ENCODE measurements around the gene LAMA5. TPM values are rescaled to one million over a fixed set of nuclear protein-coding genes. Genes with fewer than 3 reads are reported as not detected.

Gene LAMA5
- total and polyA plus RNA-seq, 4 donors = 116 to 315 (median 244) TPM

GRCh38 chr20:62267543-62267942, 99.6 kb downstream of the LAMA5 start:
- Histone ChIP-seq H3K4me1 (ENCODE audit: control insufficient read depth in 5 of 5, insufficient read depth in 5 of 5, low read length in 5 of 5) (peaks cover 0 to 2% (median 0%) of the 10 kb centered on the region in 5 donors), H3K9me3 (ENCODE audit: control insufficient read depth in 4 of 4, insufficient read depth in 3 of 4, low read length in 3 of 4) (peaks cover 0 to 4% (median 0%) of the 10 kb centered on the region in 4 donors), H3K9ac (ENCODE audit: insufficient read depth in 1 of 2, low read length in 2 of 2) (no peak overlapping the region), H3K4me3 (no peak overlapping the region), H3K27ac (ENCODE audit: low read depth in 1 of 2, low read length in 1 of 2) (no peak overlapping the region), H3K36me3 (ENCODE audit: control insufficient read depth in 4 of 4, insufficient read depth in 4 of 4, low read length in 4 of 4) (peaks cover 6 to 45% (median 21%) of the 10 kb centered on the region in 4 donors), H3K27me3 (ENCODE audit: control insufficient read depth in 3 of 3, insufficient read depth in 3 of 3, low read length in 2 of 3) (no peaks in the 10 kb centered on the region)
- TF ChIP-seq CTCF (IDR thresholded peaks at IDR 0.05; ENCODE audit: control extremely low read depth, extremely low read depth) = no peak
- WGBS, 2 donors = 88 to 90% methylated on average over 10 of the region's 10 CpGs
- ATAC-seq (ENCODE audit: insufficient read depth, low FRiP score) = no peak
- no peak for DNase-seq

- no peak for ATAC-seq (ENCODE audit: insufficient read depth, low FRiP score)
- Histone ChIP-seq H3K27ac (ENCODE audit: low read depth in 1 of 2, low read length in 1 of 2) (no peak overlapping the region), H3K36me3 (ENCODE audit: control insufficient read depth in 4 of 4, insufficient read depth in 4 of 4, low read length in 4 of 4) (peaks cover 6 to 45% (median 21%) of the 10 kb centered on the region in 4 donors), H3K9ac (ENCODE audit: insufficient read depth in 1 of 2, low read length in 2 of 2) (no peak overlapping the region), H3K27me3 (ENCODE audit: control insufficient read depth in 3 of 3, insufficient read depth in 3 of 3, low read length in 2 of 3) (no peaks in the 10 kb centered on the region), H3K4me1 (ENCODE audit: control insufficient read depth in 5 of 5, insufficient read depth in 5 of 5, low read length in 5 of 5) (peaks cover 0 to 2% (median 0%) of the 10 kb centered on the region in 5 donors), H3K4me3 (no peak overlapping the region), H3K9me3 (ENCODE audit: control insufficient read depth in 4 of 4, insufficient read depth in 3 of 4, low read length in 3 of 4) (peaks cover 0 to 4% (median 0%) of the 10 kb centered on the region in 4 donors)
- no peak for TF ChIP-seq CTCF (IDR thresholded peaks at IDR 0.05; ENCODE audit: control extremely low read depth, extremely low read depth)
- no peak for DNase-seq
- 96 to 97% methylated on average over 13 of the region's 13 CpGs for WGBS, 2 donors
Measured at GRCh38 chr20:62266851-62267250, 100.3 kb downstream of the LAMA5 start.

GRCh38 chr20:62266340-62266739, 100.8 kb downstream of the LAMA5 start:
- Histone ChIP-seq H3K36me3 (ENCODE audit: control insufficient read depth in 4 of 4, insufficient read depth in 4 of 4, low read length in 4 of 4) (peaks cover 6 to 43% (median 23%) of the 10 kb centered on the region in 4 donors), H3K27ac (ENCODE audit: low read depth in 1 of 2, low read length in 1 of 2) (no peak overlapping the region), H3K4me3 (no peak overlapping the region), H3K27me3 (ENCODE audit: control insufficient read depth in 3 of 3, insufficient read depth in 3 of 3, low read length in 2 of 3) (no peaks in the 10 kb centered on the region), H3K9ac (ENCODE audit: insufficient read depth in 1 of 2, low read length in 2 of 2) (no peak overlapping the region), H3K9me3 (ENCODE audit: control insufficient read depth in 4 of 4, insufficient read depth in 3 of 4, low read length in 3 of 4) (peaks cover 0 to 4% (median 0%) of the 10 kb centered on the region in 4 donors), H3K4me1 (ENCODE audit: control insufficient read depth in 5 of 5, insufficient read depth in 5 of 5, low read length in 5 of 5) (peaks cover 0 to 2% (median 0%) of the 10 kb centered on the region in 5 donors)
- 92 to 95% methylated on average over 10 of the region's 10 CpGs for WGBS, 2 donors
- DNase-seq (no peak), ATAC-seq (ENCODE audit: insufficient read depth, low FRiP score) (no peak)
- no peak for TF ChIP-seq CTCF (IDR thresholded peaks at IDR 0.05; ENCODE audit: control extremely low read depth, extremely low read depth)

- 97 to 100% methylated on average over 1 of the region's 1 CpG for whole genome bisulfite sequencing, 2 donors
- Histone ChIP-seq H3K4me1 (ENCODE audit: control insufficient read depth in 5 of 5, insufficient read depth in 5 of 5, low read length in 5 of 5) (peaks cover 0 to 2% (median 0%) of the 10 kb centered on the region in 5 donors), H3K27me3 (ENCODE audit: control insufficient read depth in 3 of 3, insufficient read depth in 3 of 3, low read length in 2 of 3) (no peaks in the 10 kb centered on the region), H3K9me3 (ENCODE audit: control insufficient read depth in 4 of 4, insufficient read depth in 3 of 4, low read length in 3 of 4) (peaks cover 0 to 4% (median 0%) of the 10 kb centered on the region in 4 donors), H3K9ac (ENCODE audit: insufficient read depth in 1 of 2, low read length in 2 of 2) (no peak overlapping the region), H3K4me3 (no peak overlapping the region), H3K27ac (ENCODE audit: low read depth in 1 of 2, low read length in 1 of 2) (no peak overlapping the region), H3K36me3 (ENCODE audit: control insufficient read depth in 4 of 4, insufficient read depth in 4 of 4, low read length in 4 of 4) (peaks cover 10 to 49% (median 23%) of the 10 kb centered on the region in 4 donors)
- no peak for TF ChIP-seq CTCF (IDR thresholded peaks at IDR 0.05; ENCODE audit: control extremely low read depth, extremely low read depth)
- no peak for ATAC-seq (ENCODE audit: insufficient read depth, low FRiP score)
- DNase-seq = no peak
Measured at GRCh38 chr20:62265365-62265764, 101.7 kb downstream of the LAMA5 start.
